Epithelial cell of esophagus (primary cell): ENCODE data around the gene PCNT.
A peak's percentile ranks its signal among the peaks of the same experiment; 100 is the strongest.

ENCODE experiments used
- DNase-seq: peaks from one replicate; pipeline ENCODE4 v3.0.0; 2010; ENCODE audit warnings: low read depth
- H3K4me3 ChIP-seq: 2 replicates; pipeline ENCODE4 v1.5.1; 2011; ENCODE audit warnings: mild to moderate bottlenecking, low read length, control low read depth
- CTCF ChIP-seq: IDR thresholded peaks from 2 replicates; pipeline ENCODE4 v1.5.1; 2011; ENCODE audit warnings: low read depth, mild to moderate bottlenecking, low read length, control low read depth, inconsistent platforms; ENCODE audit not compliant: insufficient read depth; ENCODE audit errors: missing control alignments

PCNT gene

GRCh38 chr21:46346296-46347202 is 22.6 kb downstream of the PCNT start:
- H3K4me3 ChIP-seq: no peak overlapping the region
- TF ChIP-seq CTCF: no peak
- no peak for DNase-seq

GRCh38 chr21:46347203-46347550 is 23.2 kb downstream of the PCNT start:
- TF ChIP-seq CTCF: no peak
- no peak for DNase-seq
- H3K4me3 ChIP-seq: no peak overlapping the region

- TF ChIP-seq CTCF: peak; percentile 5
- no peak for DNase-seq
- H3K4me3 ChIP-seq: no peak overlapping the region
Measured at GRCh38 chr21:46347791-46348381, 23.9 kb downstream of the PCNT start.

- TF ChIP-seq CTCF: no peak
- no peak for DNase-seq
- H3K4me3 ChIP-seq: no peak overlapping the region
Measured at GRCh38 chr21:46349134-46349760, 25.3 kb downstream of the PCNT start.

GRCh38 chr21:46350571-46350970 is 26.6 kb downstream of the PCNT start:
- no peak overlapping the region for H3K4me3 ChIP-seq
- DNase-seq: no peak
- no peak for TF ChIP-seq CTCF

GRCh38 chr21:46350981-46351380 is 27.0 kb downstream of the PCNT start:
- no peak for DNase-seq
- H3K4me3 ChIP-seq: no peak overlapping the region
- no peak for TF ChIP-seq CTCF
